H7 (cell line): ENCODE data around the gene OSTF1. TPM values are rescaled to one million over a fixed set of nuclear protein-coding genes. Genes with fewer than 3 reads are reported as not detected.
A peak's percentile ranks its signal among the peaks of the same experiment; 100 is the strongest.

Experiments used
- DNase-seq: peaks from one replicate; pipeline ENCODE4 v3.0.0; 2012
- H3K27me3 ChIP-seq: 2 replicates; pipeline ENCODE4 v1.6.0; 2011; ENCODE audit warnings: mild to moderate bottlenecking, low read length; ENCODE audit not compliant: control insufficient read depth, insufficient read depth
- H3K36me3 ChIP-seq: replicated peaks from 2 replicates; pipeline ENCODE4 v1.5.1; 2011; ENCODE audit warnings: low read length; ENCODE audit not compliant: control insufficient read depth, insufficient read depth
- H3K4me3 ChIP-seq: 2 replicates; pipeline ENCODE4 v1.5.1; 2011; ENCODE audit warnings: low read depth, mild to moderate bottlenecking, control low read depth, low read length, moderate library complexity; ENCODE audit not compliant: insufficient read depth
- total RNA-seq: library from RNA; depleted of rRNA; stranded (reverse); fragments of >200 nt; shearing (Covaris generic); gene quantifications from 2 replicates; pipeline ENCODE4 v1.2.3, GENCODE V29; 2014

Gene OSTF1
- total RNA-seq, 1 experiment from 2014 or later = 18.5 TPM

DNA sequence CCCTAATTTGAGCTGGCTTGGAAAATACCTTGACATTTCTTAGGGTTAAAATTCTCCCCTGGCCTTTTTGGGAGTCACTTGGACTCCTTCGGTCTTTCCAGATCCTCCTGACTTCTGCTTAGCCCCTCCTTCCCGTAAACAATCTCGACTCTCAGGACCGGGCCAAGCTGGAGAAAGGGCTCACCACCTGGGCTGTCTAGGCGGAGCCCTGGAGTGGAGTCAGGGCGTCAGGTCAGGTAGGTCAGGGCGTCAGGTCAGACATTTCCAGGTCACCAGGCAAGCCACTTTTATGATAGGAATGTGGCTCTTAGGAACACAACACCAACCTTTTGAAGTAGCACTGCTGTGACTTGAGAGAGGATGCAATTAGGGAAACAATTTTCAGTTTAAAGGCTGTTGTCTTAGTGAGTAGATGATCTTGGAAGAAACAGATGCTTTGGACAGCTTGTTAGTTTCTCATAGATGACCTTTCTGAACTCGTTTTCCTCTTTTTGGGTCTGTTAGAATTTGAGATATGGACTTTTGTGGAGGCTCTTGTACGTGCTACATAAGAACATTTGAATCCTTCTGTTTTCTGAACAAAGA lies 12.8 kb downstream of the OSTF1 start:
- no peak for DNase-seq
- Histone ChIP-seq H3K36me3 (no peaks in the 10 kb centered on the region), H3K4me3 (no peak overlapping the region), H3K27me3 (no peaks in the 10 kb centered on the region)

DNA sequence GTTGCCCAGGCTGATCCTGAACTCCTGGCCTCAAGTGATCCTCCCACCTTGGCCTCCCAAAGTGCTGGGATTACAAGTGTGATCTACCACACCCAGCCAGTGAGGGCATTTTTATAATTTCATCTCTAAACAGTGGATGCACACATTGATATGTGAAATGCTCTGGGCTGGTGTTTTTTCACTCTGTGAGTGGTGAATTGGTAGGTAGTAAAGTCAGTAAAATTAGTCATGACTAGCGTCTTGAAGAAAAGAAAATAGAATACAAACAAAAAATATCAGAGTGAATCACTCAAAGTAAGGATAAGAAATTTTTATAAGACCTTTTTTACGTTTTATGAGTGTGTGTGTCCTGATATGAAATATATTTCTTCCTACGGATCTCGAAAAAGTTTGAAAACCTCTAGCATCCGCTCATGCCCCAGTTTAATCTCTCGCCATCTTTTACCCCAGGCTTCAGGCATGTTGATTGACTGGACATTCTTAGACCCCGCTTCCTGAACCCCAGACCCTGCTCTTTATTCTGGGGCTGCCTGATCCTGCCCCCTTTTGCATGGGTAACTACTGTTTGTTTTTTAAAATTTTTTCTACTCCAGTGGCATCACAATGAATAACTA lies 14.0 kb downstream of the OSTF1 start:
- Histone ChIP-seq H3K36me3 (no peaks in the 10 kb centered on the region), H3K27me3 (no peaks in the 10 kb centered on the region), H3K4me3 (no peak overlapping the region)
- no peak for DNase-seq

DNA sequence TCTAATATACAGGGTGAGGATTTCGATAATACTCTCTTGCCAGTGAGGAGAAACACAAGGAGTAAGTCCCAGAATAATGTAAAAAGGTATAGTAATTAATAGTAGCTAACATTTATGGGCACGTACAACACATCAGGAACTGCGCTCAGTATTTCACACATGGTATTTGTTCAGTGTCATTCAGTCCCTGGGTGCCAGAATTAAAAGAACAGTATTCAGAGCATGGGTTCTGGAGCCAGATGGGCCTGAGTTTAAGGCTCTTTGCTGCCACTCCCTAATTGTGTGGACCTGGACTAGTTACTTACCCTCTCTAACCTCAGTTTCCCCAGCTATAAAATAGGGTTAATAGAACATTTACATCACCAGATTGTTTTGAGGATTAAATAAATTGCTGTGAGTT lies 16.3 kb downstream of the OSTF1 start:
- H3K27me3 ChIP-seq = no peaks in the 10 kb centered on the region
- DNase-seq = no peak
- no peaks in the 10 kb centered on the region for H3K36me3 ChIP-seq
- H3K4me3 ChIP-seq = no peak overlapping the region

DNA sequence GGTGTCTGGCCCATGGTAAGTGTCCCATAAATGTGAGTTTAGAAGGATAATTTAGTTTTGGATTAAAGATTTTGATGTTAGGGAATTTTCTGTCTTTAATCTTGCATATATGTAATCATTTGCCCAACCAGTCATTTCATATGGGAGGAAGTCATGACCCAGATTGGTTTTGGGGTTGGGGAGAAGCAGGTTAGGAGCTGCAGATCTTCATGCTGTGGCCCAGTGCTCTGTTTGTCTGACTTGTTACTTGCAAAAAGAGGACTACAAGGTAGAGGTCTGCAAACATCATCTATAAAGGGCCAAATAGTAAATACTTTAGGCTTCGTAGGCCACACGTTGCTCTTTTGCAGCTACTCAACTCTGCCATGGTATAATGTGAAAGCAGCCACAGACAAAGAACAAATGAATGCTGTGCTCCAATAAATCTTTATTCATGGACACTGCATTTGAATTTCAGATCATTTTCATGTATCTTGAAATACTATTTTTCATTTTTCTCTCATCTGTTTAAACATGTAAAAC lies 16.8 kb downstream of the OSTF1 start:
- no peaks in the 10 kb centered on the region for H3K36me3 ChIP-seq
- H3K4me3 ChIP-seq = no peak overlapping the region
- no peak for DNase-seq
- no peaks in the 10 kb centered on the region for H3K27me3 ChIP-seq

DNA sequence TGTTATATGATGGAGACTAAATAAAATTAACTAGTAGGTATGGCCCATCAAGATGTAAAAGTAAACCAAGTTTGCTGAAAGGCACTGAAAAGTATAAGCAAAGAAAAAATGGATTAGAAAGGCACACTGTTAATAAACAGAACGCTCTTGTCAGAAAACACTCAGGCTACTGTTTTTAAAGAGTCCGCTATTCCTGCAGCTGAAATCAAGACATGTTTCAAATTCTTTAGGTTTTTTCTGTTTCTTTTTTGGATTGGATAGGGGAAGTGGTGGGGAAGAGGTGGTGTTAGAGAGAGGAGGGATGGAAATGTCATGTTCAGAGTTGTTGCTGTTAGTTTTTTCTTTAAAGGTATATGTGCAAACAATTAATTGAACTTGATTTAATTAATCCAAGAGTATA lies 17.5 kb downstream of the OSTF1 start:
- Histone ChIP-seq H3K36me3 (no peaks in the 10 kb centered on the region), H3K27me3 (no peaks in the 10 kb centered on the region), H3K4me3 (no peak overlapping the region)
- no peak for DNase-seq

DNA sequence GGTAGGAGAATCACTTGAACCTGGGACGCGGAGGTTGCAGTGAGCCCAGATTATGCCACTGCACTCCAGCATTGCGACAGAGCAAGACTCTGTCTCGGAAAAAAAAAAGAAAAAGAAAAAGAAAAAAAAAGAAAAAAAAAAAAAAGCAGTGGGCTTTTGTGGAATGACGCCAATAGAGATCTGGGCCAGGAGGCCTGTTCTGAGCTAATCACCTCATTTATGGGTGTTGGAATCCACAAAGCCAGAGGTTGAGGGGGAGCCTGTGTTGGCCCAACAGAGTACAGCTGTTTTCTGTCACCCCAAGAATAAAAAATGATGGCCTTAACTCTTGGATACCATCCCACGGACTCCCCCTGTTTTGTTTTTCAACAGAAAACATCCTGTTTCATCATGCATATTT lies 18.5 kb downstream of the OSTF1 start:
- no peak for DNase-seq
- H3K4me3 ChIP-seq = no peak overlapping the region
- no peaks in the 10 kb centered on the region for H3K27me3 ChIP-seq
- H3K36me3 ChIP-seq = no peaks in the 10 kb centered on the region

DNA sequence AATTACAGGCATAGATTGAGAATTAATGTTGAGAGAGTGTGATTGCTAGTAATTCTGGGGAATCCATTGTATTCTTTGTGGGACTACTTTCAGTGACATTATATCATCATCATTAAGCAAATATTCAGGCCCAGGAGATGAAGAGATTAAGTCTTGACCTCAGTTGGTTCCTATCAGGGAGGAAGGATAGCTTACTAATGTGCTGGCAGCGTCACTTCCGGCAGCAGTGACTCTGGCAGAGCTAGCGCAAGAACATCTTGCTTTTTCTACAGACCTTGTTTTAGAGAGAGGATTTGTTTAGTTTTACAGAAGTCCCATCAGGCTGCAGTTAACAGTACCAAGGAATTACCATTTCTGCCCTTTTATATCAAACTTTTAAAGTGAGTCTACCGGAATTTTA lies 20.3 kb downstream of the OSTF1 start:
- Histone ChIP-seq H3K27me3 (no peaks in the 10 kb centered on the region), H3K36me3 (no peaks in the 10 kb centered on the region), H3K4me3 (no peak overlapping the region)
- DNase-seq = no peak

DNA sequence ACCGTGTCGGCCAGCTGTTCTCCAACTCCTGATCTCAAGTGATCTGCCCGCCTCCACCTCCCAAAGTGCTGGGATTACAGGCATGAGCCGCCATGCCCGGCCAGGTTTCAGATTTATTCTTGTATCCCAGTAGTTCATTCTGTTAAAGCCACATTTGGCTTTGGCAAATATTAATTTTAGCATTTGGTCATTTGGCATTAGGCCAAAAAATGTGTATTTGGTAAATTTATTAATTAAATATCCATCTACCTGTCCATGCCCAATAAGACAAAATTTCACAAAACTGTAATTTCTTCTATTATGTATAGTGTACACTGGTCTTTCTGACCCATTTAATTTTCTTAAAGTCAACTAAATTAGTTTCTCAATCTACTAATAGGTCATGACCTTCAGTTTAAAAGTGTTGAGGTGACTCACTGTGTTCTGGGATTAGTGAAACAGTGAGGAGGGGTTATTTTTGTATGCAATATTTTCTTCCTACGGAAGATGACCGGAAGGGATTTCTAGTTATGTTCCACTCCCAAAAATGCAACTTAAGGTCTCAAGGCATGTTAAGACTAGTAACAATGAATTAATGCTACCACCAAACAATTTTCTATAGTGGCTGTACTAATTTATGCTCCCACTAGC lies 21.0 kb downstream of the OSTF1 start:
- no peak for DNase-seq
- no peak overlapping the region for H3K4me3 ChIP-seq
- H3K27me3 ChIP-seq = no peaks in the 10 kb centered on the region
- no peaks in the 10 kb centered on the region for H3K36me3 ChIP-seq

DNA sequence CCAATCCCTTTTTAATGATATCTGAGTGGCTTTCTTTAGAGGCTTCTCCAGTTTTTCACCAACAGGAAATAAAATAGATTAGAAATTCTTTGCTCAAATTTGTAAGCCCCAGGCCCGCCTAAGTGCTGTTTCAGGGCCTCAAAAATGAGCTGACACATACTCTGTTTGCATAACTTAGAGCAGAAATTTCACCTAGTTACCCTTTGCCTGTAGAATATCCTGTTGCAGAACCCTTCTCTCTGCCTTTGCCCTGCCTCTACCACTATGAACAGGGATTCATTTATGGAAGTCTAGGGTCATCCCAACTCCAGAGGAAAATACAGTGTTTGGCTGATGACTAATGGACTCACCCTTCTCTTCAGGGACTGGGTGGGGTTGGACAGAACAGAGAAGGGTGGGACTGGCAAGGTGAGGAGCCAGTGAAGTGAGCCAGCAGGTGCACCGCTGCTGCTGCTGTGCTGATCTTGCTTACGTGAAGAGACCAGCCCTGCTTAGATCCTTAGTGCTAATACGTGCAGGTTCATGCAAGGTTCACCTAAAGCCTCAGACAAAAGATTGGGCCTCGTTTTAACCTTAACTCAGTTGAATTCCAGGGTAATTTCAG lies 22.8 kb downstream of the OSTF1 start:
- no peaks in the 10 kb centered on the region for H3K27me3 ChIP-seq
- H3K36me3 ChIP-seq = no peaks in the 10 kb centered on the region
- no peak overlapping the region for H3K4me3 ChIP-seq
- no peak for DNase-seq

DNA sequence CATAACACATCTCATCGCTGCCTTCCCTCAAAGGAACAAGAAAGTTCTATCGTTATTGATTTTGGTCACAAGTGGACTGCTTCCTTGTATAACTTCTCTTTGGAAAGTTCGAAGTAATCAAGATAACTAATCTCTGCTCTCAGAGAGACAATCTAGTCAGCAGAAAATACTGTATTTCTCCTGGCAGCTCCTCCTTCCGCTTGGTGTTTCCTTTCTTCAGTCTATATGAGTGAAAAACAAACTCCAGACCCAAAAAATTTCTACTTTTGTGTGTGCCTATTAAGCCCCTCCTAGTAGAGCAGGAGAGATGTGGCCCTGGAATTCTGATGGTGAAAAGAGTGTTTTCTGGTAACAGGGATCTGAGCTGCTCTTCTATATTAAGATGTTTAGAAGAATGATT lies 24.5 kb downstream of the OSTF1 start:
- Histone ChIP-seq H3K36me3 (no peaks in the 10 kb centered on the region), H3K27me3 (no peaks in the 10 kb centered on the region), H3K4me3 (no peak overlapping the region)
- no peak for DNase-seq

DNA sequence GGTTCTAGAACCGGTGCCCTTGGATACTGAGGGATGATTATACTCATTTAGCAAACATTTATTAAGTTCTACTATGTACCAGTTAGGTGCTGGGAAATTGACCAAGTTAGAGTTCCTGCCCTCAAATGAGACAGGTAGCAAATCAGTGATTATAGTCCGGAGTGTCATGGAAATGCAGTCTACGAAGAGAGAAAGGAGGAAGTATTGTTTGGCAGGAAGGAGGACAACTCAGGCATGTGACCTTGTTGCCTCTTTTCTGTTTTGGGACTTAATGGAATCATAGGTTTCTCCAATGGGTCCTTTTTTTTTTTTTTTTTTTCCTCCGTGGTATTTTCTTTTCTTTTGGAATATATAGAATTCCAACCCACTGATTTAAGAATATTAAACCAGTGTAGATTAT lies 28.0 kb downstream of the OSTF1 start:
- Histone ChIP-seq H3K36me3 (no peaks in the 10 kb centered on the region), H3K4me3 (no peak overlapping the region), H3K27me3 (no peaks in the 10 kb centered on the region)
- no peak for DNase-seq

DNA sequence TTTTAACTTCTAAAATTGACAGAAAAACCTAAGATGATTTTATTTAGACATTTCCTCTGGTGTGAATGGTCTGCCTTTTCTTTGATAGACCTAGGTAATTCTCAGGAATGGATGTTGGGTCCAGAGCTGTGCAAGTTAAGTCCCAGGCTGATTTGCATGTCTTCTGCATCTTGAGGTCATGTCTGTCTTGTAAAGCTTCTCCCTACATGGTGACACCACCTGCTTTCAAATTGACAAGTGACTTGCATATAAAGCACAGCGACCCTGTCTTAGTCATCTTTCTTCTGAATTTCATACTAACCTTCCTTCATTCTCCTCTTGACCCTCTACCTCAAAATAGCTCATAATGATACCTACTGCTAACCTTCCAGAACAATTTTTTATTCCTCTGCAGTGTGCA lies 29.2 kb downstream of the OSTF1 start:
- Histone ChIP-seq H3K36me3 (no peaks in the 10 kb centered on the region), H3K27me3 (no peaks in the 10 kb centered on the region), H3K4me3 (no peak overlapping the region)
- no peak for DNase-seq

DNA sequence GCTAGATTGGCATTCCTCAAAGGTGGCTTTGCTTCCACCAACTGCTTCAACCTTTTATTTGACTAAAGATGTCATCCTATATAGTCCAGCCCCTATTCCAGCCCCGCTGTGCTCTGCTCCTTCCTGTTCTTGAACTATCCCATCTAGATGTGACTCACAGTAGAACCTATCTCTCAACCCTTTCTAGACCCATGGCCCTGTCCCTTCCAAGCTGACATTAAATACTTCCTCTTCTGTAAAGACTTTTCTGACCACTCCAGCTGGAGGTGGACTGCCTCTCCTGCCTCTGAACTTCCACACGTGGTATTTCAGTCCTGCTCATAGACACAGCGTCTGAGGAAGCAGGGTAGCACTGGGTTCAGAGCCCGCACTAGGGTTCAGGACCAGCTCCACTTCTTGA lies 32.4 kb downstream of the OSTF1 start:
- DNase-seq = no peak
- no peak overlapping the region for H3K4me3 ChIP-seq
- H3K36me3 ChIP-seq = no peaks in the 10 kb centered on the region
- H3K27me3 ChIP-seq = no peaks in the 10 kb centered on the region

DNA sequence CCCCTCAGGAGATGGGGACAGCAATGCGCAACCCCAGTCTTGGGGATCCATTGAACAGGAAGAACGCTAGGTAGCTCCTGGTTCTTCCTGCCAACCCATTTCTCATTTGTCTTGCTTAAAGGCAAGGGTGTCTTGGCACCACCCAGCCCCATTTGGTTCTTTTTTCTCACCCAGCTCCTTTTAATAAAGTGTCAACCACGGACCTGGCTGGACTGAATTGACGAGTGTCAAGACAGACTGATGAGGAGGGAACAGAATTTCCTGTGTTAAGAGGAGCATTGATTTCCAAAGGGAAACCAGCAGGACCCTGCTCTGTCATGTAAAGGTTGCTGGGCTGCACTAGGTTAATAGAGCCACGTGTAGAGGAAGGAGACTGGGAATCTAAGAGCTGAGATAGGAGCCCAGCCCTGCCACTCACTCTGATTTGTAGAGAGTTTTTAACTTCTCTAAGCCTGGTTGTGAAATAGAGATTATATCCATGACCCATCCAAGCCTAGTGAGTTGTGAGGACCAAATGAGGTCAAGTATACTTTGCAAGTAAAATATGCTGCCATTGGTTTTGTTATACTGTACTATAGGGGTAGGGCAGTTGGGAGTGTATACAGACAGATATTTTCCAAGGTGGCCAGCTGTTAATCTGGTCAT lies 33.7 kb downstream of the OSTF1 start:
- H3K36me3 ChIP-seq = no peaks in the 10 kb centered on the region
- no peaks in the 10 kb centered on the region for H3K27me3 ChIP-seq
- H3K4me3 ChIP-seq = no peak overlapping the region
- DNase-seq = peak; percentile 35

DNA sequence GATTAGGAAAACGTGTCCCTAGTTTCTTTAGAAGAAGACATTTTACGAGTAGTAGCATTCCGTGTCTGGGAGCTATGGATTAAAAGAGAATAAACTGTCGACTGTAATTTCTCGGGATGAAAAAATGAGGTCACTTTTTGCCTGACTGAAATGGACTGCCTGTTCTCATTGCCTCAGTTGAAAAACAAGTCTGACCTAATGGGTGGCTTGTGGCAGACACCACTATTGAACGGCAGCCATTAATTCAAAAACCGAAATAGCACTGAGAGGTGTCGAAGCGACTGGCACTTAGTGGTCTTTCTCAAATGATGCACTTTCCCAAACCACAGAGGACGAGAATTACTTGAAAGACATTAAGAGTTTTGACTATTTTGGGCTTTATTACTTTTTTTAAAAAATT lies 35.4 kb downstream of the OSTF1 start:
- Histone ChIP-seq H3K36me3 (no peaks in the 10 kb centered on the region), H3K4me3 (no peak overlapping the region), H3K27me3 (no peaks in the 10 kb centered on the region)
- no peak for DNase-seq
